Measurements from ENCODE around the gene TRMT112. TPM values are rescaled to one million over a fixed set of nuclear protein-coding genes. Genes with fewer than 3 reads are reported as not detected.

TRMT112 gene
- total and polyA plus RNA-seq, 2 of the 8 experiments (the other 6 are each of a cell fraction or from before 2014, with no cell fraction given), result 300 to 650 TPM

DNA sequence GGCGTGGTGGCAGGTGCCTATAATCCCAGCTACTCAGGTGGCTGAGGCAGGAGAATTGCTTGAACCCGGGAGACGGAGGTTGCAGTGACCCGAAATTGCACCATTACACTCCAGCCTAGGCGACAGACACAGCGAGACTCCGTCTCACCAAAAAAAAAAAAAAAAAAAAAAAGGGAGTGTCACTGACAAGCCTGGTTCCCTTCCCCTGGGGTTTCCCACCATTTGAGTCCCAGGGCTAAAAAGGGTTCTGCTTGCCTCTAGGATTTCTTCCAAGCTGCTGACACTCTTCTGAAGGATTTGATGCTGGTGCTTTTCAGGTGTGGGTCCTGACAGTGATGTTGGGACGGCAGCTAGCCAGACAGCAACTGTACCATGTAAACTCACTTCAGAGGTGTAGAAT is 21.4 kb upstream of the TRMT112 start (continued):
- TF ChIP-seq CTCF (IDR thresholded peaks at IDR 0.05; ENCODE audit: control extremely low read depth in 1 of 3, insufficient read depth in 1 of 3, low read depth in 1 of 3, low read length in 3 of 3), result no peak
- no peak for TF ChIP-seq NRF1 (IDR thresholded peaks at IDR 0.05; ENCODE audit: low read depth, low read length)
- TF ChIP-seq CHD2 (IDR thresholded peaks at IDR 0.05; ENCODE audit: low read length), result no peak
- TF ChIP-seq CBX5 (IDR thresholded peaks at IDR 0.05; ENCODE audit: low read depth, low read length), result no peak
- TF ChIP-seq CBX8 (IDR thresholded peaks at IDR 0.05; ENCODE audit: borderline replicate concordance, low read depth, low read length), result no peak
